Thymus (tissue), 14 donors: ENCODE results near the gene EXOC1. TPM values are rescaled to one million over a fixed set of nuclear protein-coding genes. Genes with fewer than 3 reads are reported as not detected.

Experiments
- DNase-seq, 9 donors: peaks; one replicate each; pipeline ENCODE4 v3.0.0-alpha.2; 2013; ENCODE audit warnings: low spot score in 9 of 9, low read depth in 6 of 9, missing footprints in 1 of 9
- H3K27ac ChIP-seq, 2 donors: one replicate each; pipeline ENCODE4 v1.5.1; 2013; ENCODE audit warnings: control low read depth in 1 of 2, low read depth in 1 of 2, low read length in 1 of 2, mild to moderate bottlenecking in 1 of 2, moderate library complexity in 1 of 2
- H3K27me3 ChIP-seq, 2 donors: one replicate each; pipeline ENCODE4 v1.5.1; 2013; ENCODE audit warnings: low read length in 1 of 2; ENCODE audit not compliant: control insufficient read depth in 2 of 2, insufficient read depth in 1 of 2
- H3K36me3 ChIP-seq, 2 donors: one replicate each; pipeline ENCODE4 v1.5.1; 2013; ENCODE audit warnings: low read length in 1 of 2, mild to moderate bottlenecking in 1 of 2, moderate library complexity in 1 of 2; ENCODE audit not compliant: control insufficient read depth in 2 of 2, insufficient read depth in 2 of 2
- H3K4me1 ChIP-seq, 2 donors: one replicate each; pipeline ENCODE4 v1.5.1; 2013; ENCODE audit warnings: low read length in 2 of 2; ENCODE audit not compliant: control insufficient read depth in 2 of 2, insufficient read depth in 2 of 2
- H3K4me3 ChIP-seq, 2 donors: one replicate each; pipeline ENCODE4 v1.5.1; 2013; ENCODE audit warnings: low read length in 2 of 2, control low read depth in 1 of 2, mild to moderate bottlenecking in 1 of 2
- H3K9me3 ChIP-seq, 2 donors: one replicate each; pipeline ENCODE4 v1.5.1; 2013; ENCODE audit warnings: low read length in 1 of 2, mild to moderate bottlenecking in 1 of 2; ENCODE audit not compliant: control insufficient read depth in 2 of 2, insufficient read depth in 1 of 2
- WGBS: extraction: QIAGEN DNeasy Blood & Tissue Kit; methylation state at CpG from one replicate; pipeline ENCODE4 v1.1.7; 2013; 5-methylcytosine and 5-hydroxymethylcytosine counted together
- long read RNA-seq, 10 donors: transcript quantifications; one replicate each; lab custom pipeline, GENCODE V29; 2026
- polyA plus RNA-seq: library from polyadenylated mRNA; stranded (reverse); fragments of 200-250 nt; gene quantifications from one replicate; pipeline ENCODE4 v1.2.3, GENCODE V29; 2013
- total RNA-seq: library from RNA; stranded (reverse); fragments of 120-200 nt; gene quantifications from one replicate; pipeline ENCODE4 v1.2.4, GENCODE V29; 2013
- donor health status: healthy.

EXOC1 gene, protein sequence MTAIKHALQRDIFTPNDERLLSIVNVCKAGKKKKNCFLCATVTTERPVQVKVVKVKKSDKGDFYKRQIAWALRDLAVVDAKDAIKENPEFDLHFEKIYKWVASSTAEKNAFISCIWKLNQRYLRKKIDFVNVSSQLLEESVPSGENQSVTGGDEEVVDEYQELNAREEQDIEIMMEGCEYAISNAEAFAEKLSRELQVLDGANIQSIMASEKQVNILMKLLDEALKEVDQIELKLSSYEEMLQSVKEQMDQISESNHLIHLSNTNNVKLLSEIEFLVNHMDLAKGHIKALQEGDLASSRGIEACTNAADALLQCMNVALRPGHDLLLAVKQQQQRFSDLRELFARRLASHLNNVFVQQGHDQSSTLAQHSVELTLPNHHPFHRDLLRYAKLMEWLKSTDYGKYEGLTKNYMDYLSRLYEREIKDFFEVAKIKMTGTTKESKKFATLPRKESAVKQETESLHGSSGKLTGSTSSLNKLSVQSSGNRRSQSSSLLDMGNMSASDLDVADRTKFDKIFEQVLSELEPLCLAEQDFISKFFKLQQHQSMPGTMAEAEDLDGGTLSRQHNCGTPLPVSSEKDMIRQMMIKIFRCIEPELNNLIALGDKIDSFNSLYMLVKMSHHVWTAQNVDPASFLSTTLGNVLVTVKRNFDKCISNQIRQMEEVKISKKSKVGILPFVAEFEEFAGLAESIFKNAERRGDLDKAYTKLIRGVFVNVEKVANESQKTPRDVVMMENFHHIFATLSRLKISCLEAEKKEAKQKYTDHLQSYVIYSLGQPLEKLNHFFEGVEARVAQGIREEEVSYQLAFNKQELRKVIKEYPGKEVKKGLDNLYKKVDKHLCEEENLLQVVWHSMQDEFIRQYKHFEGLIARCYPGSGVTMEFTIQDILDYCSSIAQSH
- total RNA-seq (30.5 TPM), polyA plus RNA-seq (38.8 TPM)
- long read RNA-seq, donor 1, partial matches to known transcripts: 0 of 1 reads
- long read RNA-seq, donor 1, other reads (novel, unspliced or antisense): 0 of 1 reads
- long read RNA-seq, donor 2: 0 reads
- long read RNA-seq, donor 3, partial matches to known transcripts: 0 of 1 reads
- long read RNA-seq, donor 3, other reads (novel, unspliced or antisense): 0 of 1 reads
- long read RNA-seq, donor 4, partial matches to known transcripts: 0 of 3 reads
- long read RNA-seq, donor 4, other reads (novel, unspliced or antisense): 0 of 3 reads
- long read RNA-seq, donor 5, partial matches to known transcripts: 0 of 6 reads
- long read RNA-seq, donor 5, other reads (novel, unspliced or antisense): 0 of 6 reads
- long read RNA-seq, donor 6, partial matches to known transcripts: 0 of 1 reads
- long read RNA-seq, donor 6, other reads (novel, unspliced or antisense): 0 of 1 reads
- long read RNA-seq, donor 7, partial matches to known transcripts: 0 of 1 reads
- long read RNA-seq, donor 7, other reads (novel, unspliced or antisense): 0 of 1 reads
- long read RNA-seq, donor 8, partial matches to known transcripts: 0 of 3 reads
- long read RNA-seq, donor 8, other reads (novel, unspliced or antisense): 0 of 3 reads
- long read RNA-seq, donor 9, partial matches to known transcripts: 0 of 2 reads
- long read RNA-seq, donor 9, other reads (novel, unspliced or antisense): 0 of 2 reads
- long read RNA-seq, donor 10, partial matches to known transcripts: 0 of 1 reads
- long read RNA-seq, donor 10, other reads (novel, unspliced or antisense): 0 of 1 reads

GRCh38 chr4:55853484-55854046 is at the start of gene EXOC1:
EXOC1 (plus strand) TSS chr4:55853648; CDS start chr4:55858324, 4,676 bp downstream.
- H3K27me3 ChIP-seq: peaks cover 0 to 2% of the 10 kb centered on the region in 2 donors
- H3K9me3 ChIP-seq: no peaks in the 10 kb centered on the region
- DNase-seq: peak; percentile 82 to 96 (median 89)
- peak within 1 kb of the TSS; percentile 65 to 82 for H3K27ac ChIP-seq
- H3K4me3 ChIP-seq: peak within 1 kb of the TSS; percentile 99 to 100
- WGBS: under 1% methylated on average over 50 of the region's 50 CpGs
- no peaks in the 10 kb centered on the region for H3K36me3 ChIP-seq
- H3K4me1 ChIP-seq: peaks cover 6 to 11% of the 10 kb centered on the region in 2 donors

- DNase-seq: no peak
- H3K4me3 ChIP-seq: no peak overlapping the region
- H3K27me3 ChIP-seq: no peaks in the 10 kb centered on the region
- no peaks in the 10 kb centered on the region for H3K9me3 ChIP-seq
- no peak overlapping the region for H3K27ac ChIP-seq
- H3K4me1 ChIP-seq: no peaks in the 10 kb centered on the region
- no peaks in the 10 kb centered on the region for H3K36me3 ChIP-seq
Observed at GRCh38 chr4:55807556-55807955, 45.9 kb upstream of the EXOC1 start.

- WGBS: 97% methylated on average over 2 of the region's 2 CpGs
- H3K4me1 ChIP-seq: no peaks in the 10 kb centered on the region
- no peaks in the 10 kb centered on the region for H3K36me3 ChIP-seq
- H3K9me3 ChIP-seq: no peaks in the 10 kb centered on the region
- H3K4me3 ChIP-seq: no peak overlapping the region
- DNase-seq: no peak
- H3K27ac ChIP-seq: no peak overlapping the region
- no peaks in the 10 kb centered on the region for H3K27me3 ChIP-seq
Observed at GRCh38 chr4:55808186-55808585, 45.3 kb upstream of the EXOC1 start.

DNA sequence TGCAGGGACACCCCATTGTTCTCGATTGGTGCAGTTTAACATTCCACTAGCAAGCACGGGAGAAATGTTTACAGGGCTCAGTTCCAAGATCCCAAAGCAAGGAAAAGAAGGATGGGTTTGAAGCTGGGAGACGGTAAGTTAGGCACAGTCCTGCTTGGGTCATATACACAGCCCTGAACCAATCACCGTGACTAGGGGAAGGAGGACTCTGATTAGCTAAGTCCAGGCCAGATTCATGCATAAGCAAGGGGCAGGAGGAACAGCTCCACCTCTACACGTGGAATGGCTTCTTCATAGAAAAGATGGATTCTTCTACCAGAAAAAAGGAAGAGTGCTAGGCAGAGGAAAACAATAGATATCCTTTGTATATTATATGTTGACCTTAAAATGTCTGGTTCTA is 44.8 kb upstream of the EXOC1 start:
- H3K9me3 ChIP-seq: no peaks in the 10 kb centered on the region
- no peak overlapping the region for H3K4me3 ChIP-seq
- H3K4me1 ChIP-seq: no peaks in the 10 kb centered on the region
- H3K27ac ChIP-seq: no peak overlapping the region
- no peaks in the 10 kb centered on the region for H3K36me3 ChIP-seq
- no peaks in the 10 kb centered on the region for H3K27me3 ChIP-seq
- no peak for DNase-seq
- 89% methylated on average over 5 of the region's 5 CpGs for WGBS

GRCh38 chr4:55817691-55818090 is 35.8 kb upstream of the EXOC1 start:
- H3K36me3 ChIP-seq: no peaks in the 10 kb centered on the region
- H3K4me1 ChIP-seq: no peaks in the 10 kb centered on the region
- no peaks in the 10 kb centered on the region for H3K9me3 ChIP-seq
- H3K27ac ChIP-seq: no peak overlapping the region
- WGBS: 97% methylated on average over 3 of the region's 3 CpGs
- H3K27me3 ChIP-seq: peaks cover 0 to 10% of the 10 kb centered on the region in 2 donors
- no peak overlapping the region for H3K4me3 ChIP-seq
- DNase-seq: no peak

GRCh38 chr4:55819634-55820033 is 33.8 kb upstream of the EXOC1 start, which contains the start of gene EXOC1L:
EXOC1L (plus strand) TSS chr4:55819790; CDS start chr4:55820027, 237 bp downstream.
- Histone ChIP-seq H3K27ac (no peak within 1 kb of the TSS), H3K27me3 (peaks cover 0 to 10% of the 10 kb centered on the region in 2 donors), H3K9me3 (no peaks in the 10 kb centered on the region), H3K4me3 (no peak within 1 kb of the TSS), H3K36me3 (no peaks in the 10 kb centered on the region), H3K4me1 (no peaks in the 10 kb centered on the region)
- peak in 1 of 9 donors; percentile 1 for DNase-seq
- 4% methylated on average over 13 of the region's 13 CpGs for WGBS

DNA sequence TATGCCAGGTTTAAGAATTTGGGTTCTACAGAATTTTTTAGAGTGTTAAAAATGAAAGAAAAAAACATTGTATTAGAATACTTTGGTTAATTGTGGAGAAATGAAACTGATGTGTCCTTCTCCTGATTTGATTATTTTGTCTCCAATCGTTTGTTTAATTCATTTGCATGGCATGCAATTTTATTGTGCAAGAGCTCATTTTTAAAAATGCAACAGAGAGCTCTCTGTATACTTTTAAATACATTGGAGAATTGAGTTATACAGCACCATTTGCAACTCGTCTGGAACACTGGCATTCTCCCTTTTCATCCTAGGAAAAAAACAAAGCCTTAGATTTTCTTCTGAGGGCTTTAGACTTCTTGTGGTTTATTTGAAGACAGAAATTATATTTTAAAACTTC is 33.2 kb upstream of the EXOC1 start:
- Histone ChIP-seq H3K4me1 (no peaks in the 10 kb centered on the region), H3K4me3 (no peak overlapping the region), H3K27ac (no peak overlapping the region), H3K9me3 (no peaks in the 10 kb centered on the region), H3K27me3 (peaks cover 0 to 10% of the 10 kb centered on the region in 2 donors), H3K36me3 (no peaks in the 10 kb centered on the region)
- WGBS: 55% methylated on average over 2 of the region's 2 CpGs
- DNase-seq: no peak

GRCh38 chr4:55822329-55822728 is 31.1 kb upstream of the EXOC1 start:
- Histone ChIP-seq H3K4me1 (no peaks in the 10 kb centered on the region), H3K27ac (no peak overlapping the region), H3K27me3 (peaks cover 0 to 10% of the 10 kb centered on the region in 2 donors), H3K4me3 (no peak overlapping the region), H3K36me3 (no peaks in the 10 kb centered on the region), H3K9me3 (no peaks in the 10 kb centered on the region)
- WGBS: 94% methylated on average over 3 of the region's 3 CpGs
- no peak for DNase-seq
